ENCODE data around the gene XPO5.
"Not testable (repeated sequence)": the region's sequence is repeated elsewhere in the genome, so short reads cannot be mapped to it uniquely, and the experiment has no call there.

The XPO5 gene

DNA sequence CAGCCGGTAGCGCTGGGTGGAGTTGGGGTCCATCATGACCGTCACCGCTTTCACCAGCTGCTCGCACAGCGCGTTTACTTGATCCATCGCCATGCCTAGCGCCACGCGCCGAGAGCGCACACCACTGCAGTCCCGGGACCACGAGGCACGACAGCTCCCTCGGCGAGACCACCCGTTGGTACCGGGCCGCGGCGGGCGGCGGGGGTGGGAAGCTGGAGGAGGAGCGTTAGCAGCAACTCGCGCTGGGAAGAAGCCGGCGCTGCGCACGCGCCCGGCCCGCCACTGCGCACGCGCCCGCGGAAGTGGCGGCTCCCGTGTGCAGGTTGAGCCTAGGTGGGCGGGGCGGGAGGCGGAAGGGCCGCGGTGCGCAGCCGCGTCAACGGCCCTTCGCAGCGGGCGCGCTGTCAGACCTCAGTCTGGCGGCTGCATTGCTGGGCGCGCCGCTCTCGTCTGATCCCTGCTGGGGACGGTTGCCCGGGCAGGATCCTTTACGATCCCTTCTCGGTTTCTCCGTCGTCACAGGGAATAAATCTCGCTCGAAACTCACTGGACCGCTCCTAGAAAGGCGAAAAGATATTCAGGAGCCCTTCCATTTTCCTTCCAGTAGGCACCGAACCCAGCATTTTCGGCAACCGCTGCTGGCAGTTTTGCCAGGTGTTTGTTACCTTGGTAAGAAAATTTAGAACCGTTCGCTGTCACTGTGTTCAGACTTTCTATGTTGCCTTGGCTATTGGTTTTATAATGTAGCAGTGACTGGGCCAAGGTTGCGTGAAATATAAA lies at the start of gene XPO5, which contains the start of gene POLH:
XPO5 (minus strand) TSS at position 267 of the 780 bp plus-strand sequence; CDS start at position 93, 174 bp downstream.
POLH (plus strand) TSS at position 414 of the 780 bp plus-strand sequence. CDS start 6,135 bp downstream, outside the sequence.
- DNase-seq (ENCODE audit: low read depth) = peak; percentile 91

DNA sequence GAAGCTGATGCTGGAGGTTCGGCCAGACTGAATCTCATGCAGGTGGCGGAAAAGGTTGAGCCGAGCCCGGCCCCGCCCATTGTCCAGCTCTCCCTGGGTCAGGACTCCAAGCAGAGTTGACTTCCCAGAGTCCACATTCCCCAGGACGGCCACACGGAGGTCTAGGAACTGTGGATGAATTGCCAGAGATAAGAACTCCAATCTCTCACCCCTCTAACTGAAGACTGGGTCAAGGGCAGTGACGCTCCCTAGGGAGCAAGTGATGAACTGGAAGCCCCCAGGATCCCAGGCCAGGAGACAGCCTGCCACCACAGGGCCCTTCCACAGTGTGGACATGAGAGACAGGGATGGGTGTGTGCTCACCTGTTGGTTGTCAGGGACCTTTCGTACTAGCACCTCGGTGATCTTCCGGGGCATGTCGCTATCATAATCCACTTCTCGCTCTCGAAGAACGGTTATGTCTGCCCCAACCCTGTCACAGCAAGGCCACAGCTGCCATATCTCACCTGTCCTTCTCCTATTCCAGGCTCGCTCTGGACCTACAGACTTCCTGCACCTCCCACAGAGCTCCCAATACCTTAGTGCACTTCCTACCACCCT lies 49.7 kb upstream of the XPO5 start:
- no peak for DNase-seq (ENCODE audit: low read depth)

DNA sequence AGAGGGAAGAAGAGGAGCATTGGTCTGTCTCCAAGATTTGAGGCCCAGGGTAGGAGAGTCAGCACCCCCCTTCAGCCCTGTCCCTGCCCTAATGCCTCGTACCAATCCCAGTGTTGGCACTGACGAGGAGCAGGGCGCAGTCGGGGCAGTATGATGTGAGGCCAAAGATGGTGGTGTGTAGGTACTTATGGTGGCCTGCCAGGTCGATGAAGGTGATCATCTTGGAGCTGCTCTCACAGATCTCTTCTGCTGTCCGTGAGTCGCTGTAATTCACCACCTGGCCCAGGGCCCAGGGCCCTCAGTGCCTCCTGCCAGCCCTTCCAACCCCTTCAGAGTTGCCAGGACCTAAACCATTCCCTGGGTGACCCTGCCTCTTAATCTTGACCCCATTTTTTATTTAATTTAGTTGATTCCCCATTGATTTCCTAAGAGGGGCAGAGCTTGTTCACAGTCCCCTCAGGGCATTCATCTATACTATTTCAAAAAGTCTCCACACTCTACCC lies 49.0 kb upstream of the XPO5 start:
- DNase-seq (ENCODE audit: low read depth) = no peak

DNA sequence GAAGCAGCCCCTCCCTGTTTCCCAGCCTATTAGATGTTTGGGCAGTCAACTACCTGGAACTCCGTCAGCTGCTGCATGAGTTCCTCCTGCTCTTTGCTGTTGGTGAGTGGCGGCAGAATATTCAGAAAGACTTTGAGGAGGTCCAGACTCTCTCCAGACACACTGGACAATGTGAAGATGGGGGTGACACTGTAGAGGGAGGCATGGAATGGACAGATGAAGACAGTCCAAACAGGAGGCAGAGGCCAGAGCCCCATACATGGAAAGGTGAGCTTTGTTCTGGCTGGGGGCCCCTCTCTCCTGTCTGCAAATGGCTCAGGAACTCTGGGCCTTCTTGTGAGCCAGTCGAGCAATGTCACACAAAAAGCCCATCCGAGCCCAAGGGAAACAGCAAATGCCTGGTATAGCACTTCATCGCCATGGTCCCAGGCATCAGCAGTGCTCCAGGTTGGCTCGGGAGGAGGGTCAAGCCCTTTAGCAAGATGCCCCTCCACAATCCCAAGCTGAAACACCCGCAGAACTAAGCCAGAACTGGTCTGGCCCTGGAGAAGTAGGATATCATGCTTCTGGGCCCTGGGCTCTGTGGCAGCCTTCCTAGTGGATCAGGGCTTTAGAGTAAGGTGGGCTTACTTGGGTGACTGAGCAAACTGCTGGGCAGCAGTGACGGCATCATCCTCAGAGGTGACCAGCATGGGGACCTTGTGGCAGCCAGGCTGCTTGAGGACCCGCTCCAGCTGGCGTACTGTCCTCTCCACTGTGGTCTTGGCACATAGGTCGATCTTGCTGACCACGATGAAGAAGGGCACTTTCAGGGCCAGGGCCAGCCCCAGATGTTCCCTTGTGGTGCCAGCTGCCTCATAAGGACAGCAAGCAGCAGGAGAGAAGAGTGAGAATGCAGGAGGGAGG lies 48.3 kb upstream of the XPO5 start:
- DNase-seq (ENCODE audit: low read depth) = no peak

DNA sequence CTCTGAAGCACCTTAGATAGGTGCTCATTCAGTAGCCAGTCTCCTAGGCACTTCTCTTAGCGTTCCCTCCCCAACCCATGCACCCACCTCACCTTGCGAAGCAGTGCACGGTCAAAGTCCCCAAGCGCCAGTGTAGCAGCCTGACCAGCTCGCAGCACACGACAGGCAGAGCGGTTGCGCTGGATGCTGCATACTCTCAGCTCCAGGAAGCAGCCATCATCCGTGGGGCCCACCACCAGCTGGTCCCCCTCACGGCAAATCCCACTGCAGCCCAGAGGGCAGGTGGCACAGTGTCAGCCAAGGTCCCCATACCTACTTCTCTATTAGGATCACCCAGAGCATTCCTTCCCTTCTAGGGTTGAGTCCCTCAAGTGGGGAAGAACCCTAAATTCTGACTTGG lies 46.7 kb upstream of the XPO5 start:
- DNase-seq (ENCODE audit: low read depth) = no peak

DNA sequence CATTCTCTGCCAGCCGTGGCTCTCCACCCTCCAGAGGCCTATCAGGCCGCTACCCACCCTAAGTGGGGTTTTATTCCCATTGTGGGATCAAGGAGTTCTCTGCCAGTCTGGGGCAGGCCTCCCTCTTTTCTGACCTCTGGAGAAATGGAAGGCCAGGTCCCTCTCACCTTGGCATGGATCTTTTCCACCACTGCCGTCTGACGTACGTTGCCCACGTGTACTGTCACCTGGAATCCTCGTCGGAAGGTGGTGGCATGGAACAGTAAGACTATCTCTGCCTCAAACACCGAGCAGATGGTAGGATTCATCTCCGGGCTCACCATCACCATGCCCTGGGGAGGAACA lies 46.0 kb upstream of the XPO5 start:
- no peak for DNase-seq (ENCODE audit: low read depth)

DNA sequence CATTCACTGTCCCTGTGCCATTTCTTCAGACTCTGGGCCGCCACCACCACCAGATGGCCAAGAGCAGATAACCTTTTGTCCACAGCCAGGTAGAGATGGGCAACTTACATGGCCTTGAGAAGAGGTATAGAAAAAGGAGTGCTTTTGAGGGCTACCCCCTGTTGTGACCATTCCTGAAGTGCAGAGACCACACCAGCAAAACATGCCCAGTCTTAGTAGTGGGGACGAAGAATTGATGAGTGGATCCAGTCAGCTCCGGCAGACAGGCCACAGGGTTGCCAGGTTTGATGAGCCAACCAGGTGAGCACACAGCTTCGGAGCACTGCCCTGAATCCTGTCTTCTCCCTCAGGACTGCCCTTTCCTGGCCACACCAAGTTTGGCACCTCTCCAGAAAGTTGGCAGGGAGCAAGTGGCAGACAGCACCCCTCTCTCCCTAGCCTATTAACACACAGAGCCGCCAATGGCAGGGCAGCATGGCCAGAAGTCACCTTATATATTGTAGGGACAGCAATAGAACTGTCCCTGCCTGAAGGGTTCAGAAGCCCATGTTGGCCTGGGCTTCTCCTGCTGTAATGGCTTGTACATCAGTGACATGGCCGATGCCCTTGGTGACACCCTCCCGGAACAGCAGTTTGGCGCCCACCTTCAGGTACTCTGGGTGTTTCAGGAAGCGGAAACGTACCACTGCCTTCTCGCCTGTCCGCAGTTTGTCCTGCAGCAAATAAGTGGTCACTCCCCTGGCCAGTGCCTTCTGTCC lies 45.4 kb upstream of the XPO5 start:
- no peak for DNase-seq (ENCODE audit: low read depth)

DNA sequence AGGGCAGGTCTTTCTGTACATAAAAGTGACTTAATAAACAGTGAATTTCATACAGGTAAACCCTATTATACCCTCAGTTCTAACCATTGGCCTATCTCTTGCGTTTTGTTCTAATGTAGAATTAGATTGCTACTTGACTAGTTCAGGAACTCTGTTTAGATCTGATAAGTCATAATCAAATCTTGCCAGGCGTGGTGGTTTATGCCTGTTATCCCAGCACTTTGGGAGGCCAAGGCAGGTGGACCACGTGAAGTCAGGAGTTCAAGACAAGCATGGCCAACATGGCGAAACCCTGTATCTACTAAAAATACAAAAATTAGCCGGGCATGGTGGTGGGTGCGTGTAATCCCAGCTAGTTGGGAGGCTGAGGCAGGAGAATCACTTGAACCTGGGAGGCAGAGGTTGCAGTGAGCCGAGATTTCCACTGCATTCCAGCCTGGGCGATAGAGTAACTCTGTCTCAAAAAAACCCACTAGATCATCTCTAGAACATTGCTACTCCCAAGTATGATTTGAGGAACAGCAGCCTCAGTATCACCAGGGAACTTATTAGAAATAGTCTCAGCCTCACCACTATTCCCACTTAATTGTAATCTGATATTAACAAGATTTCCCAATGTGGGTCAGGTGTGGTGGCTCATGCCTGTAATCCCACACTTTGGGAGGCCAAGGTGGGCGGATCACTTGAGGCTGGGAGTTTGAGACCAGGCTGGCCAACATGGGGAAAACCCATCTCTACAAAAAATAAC lies 41.1 kb upstream of the XPO5 start:
- DNase-seq (ENCODE audit: low read depth) = no peak

DNA sequence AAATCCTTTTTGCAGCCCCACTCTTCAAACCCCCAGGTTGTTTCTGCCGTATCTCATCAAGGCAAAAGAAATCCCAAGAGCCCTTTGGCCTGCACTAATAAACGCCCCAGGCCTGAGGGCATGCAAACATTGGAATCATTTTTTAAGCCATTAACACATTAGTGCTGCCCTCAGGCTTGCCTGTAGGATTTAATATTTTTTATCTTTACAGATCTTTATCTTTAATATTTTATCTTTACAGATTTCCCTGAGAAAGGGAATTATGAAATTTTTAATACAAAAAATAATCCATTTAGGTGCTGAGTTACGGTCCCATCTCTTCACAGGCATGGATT lies 38.5 kb upstream of the XPO5 start:
- DNase-seq (ENCODE audit: low read depth) = no peak

DNA sequence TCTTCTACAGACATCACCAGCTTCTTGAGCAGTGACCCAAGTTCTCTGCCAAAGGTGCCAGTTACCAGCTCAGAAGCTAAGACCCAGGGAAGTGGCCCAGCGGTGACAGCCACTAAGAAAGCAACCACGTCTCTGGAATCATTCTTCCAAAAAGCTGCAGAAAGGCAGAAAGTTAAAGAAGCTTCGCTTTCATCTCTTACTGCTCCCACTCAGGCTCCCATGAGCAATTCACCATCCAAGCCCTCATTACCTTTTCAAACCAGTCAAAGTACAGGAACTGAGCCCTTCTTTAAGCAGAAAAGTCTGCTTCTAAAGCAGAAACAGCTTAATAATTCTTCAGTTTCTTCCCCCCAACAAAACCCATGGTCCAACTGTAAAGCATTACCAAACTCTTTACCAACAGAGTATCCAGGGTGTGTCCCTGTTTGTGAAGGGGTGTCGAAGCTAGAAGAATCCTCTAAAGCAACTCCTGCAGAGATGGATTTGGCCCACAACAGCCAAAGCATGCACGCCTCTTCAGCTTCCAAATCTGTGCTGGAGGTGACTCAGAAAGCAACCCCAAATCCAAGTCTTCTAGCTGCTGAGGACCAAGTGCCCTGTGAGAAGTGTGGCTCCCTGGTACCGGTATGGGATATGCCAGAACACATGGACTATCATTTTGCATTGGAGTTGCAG lies 38.0 kb upstream of the XPO5 start:
- DNase-seq (ENCODE audit: low read depth) = no peak

DNA sequence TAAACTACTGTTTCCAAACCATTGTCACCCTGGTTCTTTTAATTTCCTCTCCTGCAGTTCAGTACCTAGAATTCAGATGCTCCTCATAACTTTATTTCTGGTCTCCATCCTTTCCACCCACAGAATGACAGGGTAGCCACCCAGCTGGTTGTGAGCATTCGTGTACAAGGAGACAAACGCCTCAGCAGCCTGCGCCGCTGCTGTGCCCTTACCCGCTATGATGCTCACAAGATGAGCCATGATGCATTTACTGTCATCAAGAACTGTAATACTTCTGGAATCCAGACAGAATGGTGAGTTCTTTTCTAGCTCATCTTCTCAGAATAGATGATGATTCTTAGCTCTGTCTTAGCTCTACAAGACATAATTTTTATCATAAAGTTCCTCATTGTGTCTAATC lies 34.6 kb upstream of the XPO5 start:
- no peak for DNase-seq (ENCODE audit: low read depth)

DNA sequence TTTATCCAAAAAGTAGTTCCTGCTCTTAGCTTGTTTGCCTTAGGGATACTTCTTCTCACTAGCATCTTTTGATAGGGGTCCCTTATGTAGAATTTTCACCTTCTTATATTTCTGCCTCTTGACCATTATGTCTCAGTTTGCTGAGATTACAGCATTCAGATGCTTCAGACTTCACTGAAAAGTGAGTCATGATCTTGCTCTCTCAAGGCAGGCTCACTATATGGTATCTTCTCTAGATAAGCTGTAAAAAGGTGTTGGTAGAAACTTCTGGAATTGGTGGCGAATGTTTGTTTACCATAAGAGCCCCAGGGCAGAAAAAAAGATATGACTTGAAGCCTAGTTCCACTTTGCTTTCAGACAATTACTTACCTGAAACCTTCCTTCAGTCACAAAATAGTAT lies 33.6 kb upstream of the XPO5 start:
- DNase-seq (ENCODE audit: low read depth) = no peak

DNA sequence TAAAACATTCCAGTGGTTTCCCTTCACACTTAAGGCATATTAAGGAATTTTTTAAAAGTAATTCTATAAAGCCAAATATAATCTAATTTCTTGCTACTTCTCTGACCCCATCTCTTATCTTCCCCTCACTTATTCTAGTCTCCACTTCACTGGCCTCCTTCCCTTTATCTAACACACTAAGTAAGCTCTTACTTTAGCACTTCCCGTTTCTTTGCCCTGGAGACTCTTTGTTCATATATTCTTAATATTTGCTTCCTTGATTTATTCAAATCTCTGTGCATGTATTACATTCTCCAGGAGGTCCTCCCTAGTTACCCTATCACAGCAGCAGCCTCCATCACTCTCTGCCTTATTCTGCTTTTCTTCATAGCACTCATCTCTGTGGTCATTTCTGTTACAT lies 33.0 kb upstream of the XPO5 start:
- DNase-seq (ENCODE audit: low read depth) = no peak

DNA sequence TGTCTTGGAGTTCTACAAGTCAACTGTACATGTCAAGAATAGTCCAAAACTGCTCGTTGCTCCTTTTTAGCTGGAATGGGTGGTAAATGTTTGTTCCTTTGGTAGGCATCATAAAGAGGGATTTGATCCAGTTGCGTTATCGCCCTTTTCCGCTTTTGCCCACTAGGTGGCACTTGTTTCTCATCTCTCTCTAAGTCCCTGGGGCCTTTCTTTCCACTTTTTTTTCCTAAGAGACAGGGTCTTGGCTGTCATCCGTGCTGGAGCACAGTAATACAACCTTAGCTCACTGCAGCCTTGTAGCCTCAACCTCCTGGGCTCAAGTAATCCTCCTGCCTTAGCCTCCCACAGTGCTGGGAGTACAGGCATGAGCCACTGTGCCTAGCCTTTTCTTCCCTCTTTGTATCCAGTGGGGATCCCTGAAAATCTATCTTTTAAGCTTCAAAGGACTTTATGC lies 32.5 kb upstream of the XPO5 start:
- DNase-seq (ENCODE audit: low read depth) = peak; percentile 27

DNA sequence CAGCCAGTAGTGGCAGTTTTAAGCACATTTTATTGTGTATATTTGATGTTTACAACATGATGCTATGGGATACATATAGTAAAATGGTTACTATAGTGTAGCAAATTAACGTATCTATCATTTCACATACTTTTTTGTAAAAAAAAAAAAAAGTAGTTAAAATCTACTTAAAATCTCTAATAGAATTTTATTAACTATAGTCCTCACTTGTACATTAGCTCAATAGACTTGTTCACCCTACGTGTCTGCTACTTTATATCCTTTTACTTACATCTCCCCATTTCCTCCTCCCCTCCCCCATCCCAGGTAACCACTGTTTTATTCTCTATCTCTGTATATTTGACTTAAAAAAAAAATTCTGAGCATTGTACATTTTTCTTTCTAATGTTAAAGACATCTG lies 30.2 kb upstream of the XPO5 start:
- no peak for DNase-seq (ENCODE audit: low read depth)

DNA sequence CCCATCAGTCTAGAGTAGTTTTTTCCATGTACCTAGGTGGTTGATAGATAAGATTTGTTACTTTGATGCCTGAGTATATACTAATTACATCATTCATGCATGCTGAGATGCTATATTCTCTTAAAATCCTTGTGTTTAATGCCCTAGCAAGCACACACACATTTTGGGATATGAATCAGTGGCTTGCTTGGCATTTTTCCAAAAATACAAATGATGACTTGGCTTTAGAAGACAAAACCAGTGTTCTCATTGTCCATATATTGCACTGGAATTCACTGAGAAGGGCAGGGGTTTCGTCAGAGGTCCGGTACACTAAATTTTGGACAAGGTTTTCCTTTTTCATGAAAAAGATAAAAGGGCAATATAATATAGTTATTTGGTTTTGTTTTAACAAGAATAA lies 28.3 kb upstream of the XPO5 start:
- DNase-seq (ENCODE audit: low read depth) = no peak

DNA sequence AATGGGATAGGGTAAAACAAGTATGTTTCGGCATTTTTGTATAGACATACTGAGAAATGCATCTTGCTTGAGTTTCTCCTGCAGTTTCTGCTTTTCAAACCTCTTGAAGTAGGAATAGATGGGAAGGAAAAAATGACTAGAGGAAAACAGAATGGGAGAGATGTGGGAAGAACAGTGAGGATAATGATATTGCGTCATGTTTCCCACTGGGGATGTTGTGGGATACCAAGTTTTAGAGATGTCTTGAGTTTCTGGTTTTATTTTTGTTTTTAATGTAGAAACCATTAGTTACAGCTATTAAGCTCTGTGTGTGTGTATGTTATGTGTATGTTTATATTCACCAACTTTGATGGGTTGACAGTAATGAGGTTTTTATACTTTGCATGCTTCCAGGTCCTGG lies 24.8 kb upstream of the XPO5 start:
- DNase-seq (ENCODE audit: low read depth) = no peak

DNA sequence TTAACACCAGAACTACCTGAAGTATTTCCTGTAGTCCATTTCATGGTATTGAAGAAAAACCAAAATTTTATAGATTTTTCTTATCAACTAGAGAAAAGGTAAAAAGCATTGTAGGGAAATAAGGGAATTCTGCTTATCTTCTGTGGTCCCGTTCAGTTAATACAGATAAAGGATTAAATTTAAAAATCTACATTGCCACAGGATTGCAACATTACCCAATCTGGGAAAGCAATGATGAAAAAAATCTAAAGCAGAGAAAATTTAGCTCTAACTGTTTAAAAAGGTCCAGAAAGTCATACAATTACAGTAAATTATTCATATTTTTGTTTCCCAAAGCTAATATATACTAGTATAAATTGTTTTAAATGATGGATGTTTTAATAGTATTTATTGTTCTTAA lies 18.1 kb upstream of the XPO5 start:
- DNase-seq (ENCODE audit: low read depth) = no peak

DNA sequence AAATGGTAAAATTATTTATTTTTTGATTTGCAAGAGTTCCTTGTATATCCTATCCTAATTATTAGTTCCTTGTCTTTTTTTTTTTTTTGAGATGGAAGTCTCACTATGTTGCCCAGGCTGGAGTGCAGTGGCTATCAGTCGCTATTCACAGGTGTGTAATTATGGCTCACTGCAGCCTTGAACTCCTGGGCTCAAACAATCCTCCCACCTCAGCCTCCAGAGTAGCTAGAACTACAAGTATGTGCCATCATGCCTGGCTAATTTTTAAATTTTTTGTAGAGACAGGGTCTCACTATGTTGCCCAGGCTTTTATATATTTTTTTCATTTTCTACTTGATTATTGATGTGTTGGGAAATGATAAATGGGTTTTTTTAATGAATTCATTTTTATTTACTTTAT lies 13.7 kb upstream of the XPO5 start:
- not testable (repeated sequence) for DNase-seq (ENCODE audit: low read depth)

DNA sequence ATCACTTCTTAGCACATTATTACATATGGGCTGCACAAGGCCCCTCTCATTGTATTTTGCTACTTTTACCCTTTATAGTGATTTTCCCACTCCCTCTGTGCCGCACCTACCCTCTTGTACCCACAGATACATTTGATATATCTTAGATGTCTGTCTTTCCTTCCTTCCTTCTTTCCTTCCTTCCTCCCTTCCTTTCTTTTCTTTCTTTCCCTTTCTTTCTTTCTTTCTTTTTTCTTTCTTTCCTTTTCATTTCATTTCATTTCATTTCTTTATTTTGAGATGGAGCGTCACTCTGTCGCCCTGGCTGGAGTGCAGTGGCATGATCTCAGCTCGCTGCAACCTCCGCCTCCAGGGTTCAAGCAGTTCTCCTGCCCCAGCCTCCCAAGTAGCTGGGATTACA lies 12.4 kb upstream of the XPO5 start:
- DNase-seq (ENCODE audit: low read depth) = no peak
